Measurements from ENCODE around the gene CACYBP.

The CACYBP gene

DNA sequence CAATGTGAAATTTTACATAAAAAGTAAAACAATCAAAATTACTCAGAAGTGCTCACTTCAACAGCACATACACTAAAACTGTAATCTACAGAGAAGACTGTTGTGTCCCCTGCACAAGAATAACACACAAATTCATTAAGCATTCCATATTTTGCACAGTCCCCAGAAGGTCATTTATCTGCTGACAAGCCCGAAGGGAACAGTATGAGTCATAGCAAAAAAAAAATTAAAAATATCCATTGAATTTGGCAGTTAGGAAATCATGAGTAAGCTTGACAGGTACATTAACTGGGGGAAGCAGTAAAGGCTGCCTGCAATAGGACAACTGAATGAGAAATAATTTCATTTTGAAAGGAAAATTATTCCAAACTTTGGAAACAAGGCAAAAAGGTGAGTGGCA is 3.3 kb upstream of the CACYBP start:
- TF ChIP-seq, protein P1, sequence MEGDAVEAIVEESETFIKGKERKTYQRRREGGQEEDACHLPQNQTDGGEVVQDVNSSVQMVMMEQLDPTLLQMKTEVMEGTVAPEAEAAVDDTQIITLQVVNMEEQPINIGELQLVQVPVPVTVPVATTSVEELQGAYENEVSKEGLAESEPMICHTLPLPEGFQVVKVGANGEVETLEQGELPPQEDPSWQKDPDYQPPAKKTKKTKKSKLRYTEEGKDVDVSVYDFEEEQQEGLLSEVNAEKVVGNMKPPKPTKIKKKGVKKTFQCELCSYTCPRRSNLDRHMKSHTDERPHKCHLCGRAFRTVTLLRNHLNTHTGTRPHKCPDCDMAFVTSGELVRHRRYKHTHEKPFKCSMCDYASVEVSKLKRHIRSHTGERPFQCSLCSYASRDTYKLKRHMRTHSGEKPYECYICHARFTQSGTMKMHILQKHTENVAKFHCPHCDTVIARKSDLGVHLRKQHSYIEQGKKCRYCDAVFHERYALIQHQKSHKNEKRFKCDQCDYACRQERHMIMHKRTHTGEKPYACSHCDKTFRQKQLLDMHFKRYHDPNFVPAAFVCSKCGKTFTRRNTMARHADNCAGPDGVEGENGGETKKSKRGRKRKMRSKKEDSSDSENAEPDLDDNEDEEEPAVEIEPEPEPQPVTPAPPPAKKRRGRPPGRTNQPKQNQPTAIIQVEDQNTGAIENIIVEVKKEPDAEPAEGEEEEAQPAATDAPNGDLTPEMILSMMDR (IDR thresholded peaks at IDR 0.05; ENCODE audit: low read depth, low read length, missing control alignments) = no peak
- no peak overlapping the region for H3K4me3 ChIP-seq (ENCODE audit: low read depth, low read length)
- no peak for DNase-seq (ENCODE audit: low read depth)

DNA sequence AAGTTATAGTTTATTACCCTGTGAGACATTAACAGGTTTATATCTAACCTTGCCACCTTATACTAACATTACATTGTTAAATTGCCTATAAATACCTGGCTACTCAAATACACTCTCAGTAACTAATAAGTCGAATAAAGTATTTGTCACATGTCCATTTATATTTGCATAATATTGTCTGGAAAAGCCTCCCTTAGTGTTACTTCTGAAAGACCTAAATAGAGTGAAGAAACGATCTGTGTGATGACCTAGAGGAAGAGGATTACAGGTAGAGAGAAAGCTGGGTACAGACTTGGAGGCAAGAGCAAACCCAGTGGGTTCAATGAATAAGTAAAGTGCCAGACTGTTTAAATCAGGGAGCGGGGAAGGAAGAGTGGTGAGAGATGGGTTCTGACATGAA is 2.7 kb upstream of the CACYBP start:
- H3K4me3 ChIP-seq (ENCODE audit: low read depth, low read length) = no peak overlapping the region
- no peak for DNase-seq (ENCODE audit: low read depth)
- TF ChIP-seq, protein P1 (IDR thresholded peaks at IDR 0.05; ENCODE audit: low read depth, low read length, missing control alignments) = no peak

DNA sequence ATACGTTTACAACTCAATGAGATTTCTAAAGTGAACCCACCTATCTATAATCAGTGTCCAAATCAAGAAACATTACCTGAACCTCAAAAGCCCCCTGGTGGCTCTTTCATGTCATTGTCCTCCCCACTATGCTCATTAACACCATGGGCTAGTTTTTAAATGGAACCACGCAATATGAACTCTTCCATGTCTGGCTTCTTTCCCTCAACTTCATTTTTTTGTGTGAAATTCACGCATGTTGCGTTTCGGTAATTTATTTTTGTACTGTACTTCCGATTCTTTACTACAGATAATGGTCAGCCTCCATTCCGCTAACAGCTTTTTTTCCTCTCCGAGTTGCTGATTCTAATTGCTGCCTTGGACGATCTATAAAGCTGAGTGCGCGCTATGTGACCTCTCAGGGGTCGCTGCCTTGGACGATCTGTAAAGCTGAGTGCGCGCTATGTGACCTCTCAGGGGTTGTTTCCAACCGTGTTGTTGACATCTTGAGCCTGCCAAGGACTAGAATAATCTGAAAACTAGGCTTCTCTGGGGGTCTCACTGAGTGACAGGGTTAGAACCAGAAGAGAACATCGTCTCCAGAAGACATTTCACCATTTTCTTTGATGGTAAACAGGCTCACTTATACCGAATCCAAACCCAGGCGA is 1.1 kb upstream of the CACYBP start:
- no peak for DNase-seq (ENCODE audit: low read depth)
- peak overlapping the region; percentile 56 for H3K4me3 ChIP-seq (ENCODE audit: low read depth, low read length)
- TF ChIP-seq, protein P1 (IDR thresholded peaks at IDR 0.05; ENCODE audit: low read depth, low read length, missing control alignments) = peak; percentile 76

DNA sequence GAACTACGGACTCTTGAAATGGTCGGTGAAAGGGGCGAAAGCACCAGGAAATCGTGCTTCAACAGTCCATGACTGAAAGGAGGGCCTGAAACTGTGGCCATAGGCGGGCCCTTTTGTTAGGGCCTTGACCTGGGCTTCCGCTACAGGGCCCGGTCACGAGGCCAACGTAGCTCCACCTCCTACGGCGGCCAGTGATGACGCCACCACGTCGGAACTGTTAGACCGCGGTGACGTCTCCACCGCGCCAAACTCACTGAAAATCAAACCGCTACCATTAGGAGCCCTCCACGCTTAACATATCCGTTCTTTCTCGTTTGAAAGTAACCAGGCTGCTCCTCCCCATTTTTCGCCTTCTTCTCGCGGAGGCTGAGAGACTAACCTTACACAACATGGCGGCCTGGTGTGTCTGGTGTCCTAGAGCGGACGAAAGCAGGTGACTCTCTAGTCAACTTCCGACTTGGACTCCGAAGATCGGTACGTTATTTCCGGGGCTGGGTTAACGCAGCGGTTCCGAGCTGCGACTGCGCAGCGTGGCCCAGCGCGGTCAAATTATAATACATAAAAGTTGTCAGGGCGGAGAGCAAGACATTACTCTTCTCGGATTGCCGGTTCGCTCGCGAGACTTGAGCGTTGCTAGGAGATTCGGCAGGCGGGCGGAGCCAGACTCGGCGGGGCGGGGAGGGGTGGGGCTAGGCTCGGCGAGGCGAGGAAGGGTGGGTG is 371 bp upstream of the CACYBP start:
- peak overlapping the region; percentile 90 for H3K4me3 ChIP-seq (ENCODE audit: low read depth, low read length)
- peak; percentile 98 for DNase-seq (ENCODE audit: low read depth)
- TF ChIP-seq, protein P1 (IDR thresholded peaks at IDR 0.05; ENCODE audit: low read depth, low read length, missing control alignments) = no peak

DNA sequence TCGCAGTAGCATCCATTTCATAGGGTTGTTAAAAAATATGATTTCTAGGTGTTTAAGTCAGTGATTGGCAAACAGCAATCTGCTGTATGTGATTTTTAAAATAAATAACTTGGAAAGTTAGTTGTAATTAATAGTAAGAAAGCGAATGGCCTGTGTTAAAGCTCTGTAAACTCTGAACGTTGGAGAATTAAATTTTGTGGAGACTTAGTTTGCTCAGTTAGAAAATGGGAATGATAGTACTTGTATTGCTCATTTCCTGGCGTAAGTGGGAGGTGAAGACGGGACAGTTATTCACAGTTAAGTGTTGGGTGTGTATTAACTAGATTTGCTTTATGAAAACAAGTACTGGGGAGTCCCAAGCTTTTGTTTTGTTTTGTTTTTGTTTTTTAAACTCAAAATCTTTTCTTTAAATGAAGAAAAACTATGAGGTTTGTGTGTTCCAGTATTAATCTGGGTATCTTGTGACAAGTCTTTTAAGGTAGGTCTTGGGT is 995 bp downstream of the CACYBP start:
- H3K4me3 ChIP-seq (ENCODE audit: low read depth, low read length) = peak overlapping the region; percentile 90
- no peak for DNase-seq (ENCODE audit: low read depth)
- TF ChIP-seq, protein P1 (IDR thresholded peaks at IDR 0.05; ENCODE audit: low read depth, low read length, missing control alignments) = no peak

DNA sequence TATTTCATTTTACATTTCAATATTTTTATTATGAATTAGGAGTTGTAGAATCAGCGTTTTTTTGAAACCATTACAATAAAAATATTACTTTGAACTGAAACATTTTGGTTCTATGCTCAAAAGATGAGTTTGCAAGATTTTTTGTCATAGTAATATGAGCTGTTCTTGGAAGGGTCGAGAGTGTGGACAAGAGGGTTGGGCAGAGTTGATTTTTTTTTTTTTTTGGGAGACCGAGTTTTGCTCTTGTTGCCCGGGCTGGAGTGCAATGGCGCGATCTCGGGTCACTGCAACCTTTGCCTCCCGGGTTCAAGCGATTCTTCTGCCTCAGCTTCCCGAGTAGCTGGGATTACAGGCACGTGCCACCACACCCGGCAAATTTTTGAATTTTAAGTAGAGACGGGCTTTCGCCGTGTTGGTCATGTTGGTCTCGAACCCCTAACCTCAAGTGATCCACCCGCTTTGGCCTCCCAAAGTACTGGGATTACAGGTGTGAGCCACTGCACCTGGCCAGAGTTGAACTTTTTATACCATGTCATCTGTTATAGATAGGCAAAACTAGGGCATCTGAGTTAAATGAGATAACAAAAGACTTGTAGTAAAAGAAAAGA is 3.3 kb downstream of the CACYBP start:
- TF ChIP-seq, protein P1 (IDR thresholded peaks at IDR 0.05; ENCODE audit: low read depth, low read length, missing control alignments) = no peak
- no peak for DNase-seq (ENCODE audit: low read depth)
- H3K4me3 ChIP-seq (ENCODE audit: low read depth, low read length) = no peak overlapping the region
